ENCODE data around the gene PIAS1.

PIAS1 gene

GRCh38 chr15:68038246-68038645 lies 15.9 kb upstream of the PIAS1 start:
- Histone ChIP-seq H3K4me1 (ENCODE audit: low read length) (no peaks in the 10 kb centered on the region), H3K4me2 (ENCODE audit: low read depth, low read length) (no peak overlapping the region), H3K27ac (ENCODE audit: low read length) (no peak overlapping the region), H3K9me3 (replicated peaks; ENCODE audit: insufficient read depth, low read length) (no peaks in the 10 kb centered on the region), H3K79me2 (ENCODE audit: low read length) (no peaks in the 10 kb centered on the region), H3K4me3 (ENCODE audit: low read length) (no peak overlapping the region), H4K20me1 (ENCODE audit: insufficient read depth, low read length) (no peaks in the 10 kb centered on the region), H3K36me3 (replicated peaks; ENCODE audit: insufficient read depth, low read length) (no peaks in the 10 kb centered on the region), H3K9ac (ENCODE audit: low read length) (no peak overlapping the region), H3F3A (ENCODE audit: insufficient read depth, low read length) (no peaks in the 10 kb centered on the region), H3K27me3 (replicated peaks; ENCODE audit: insufficient read depth, low read length) (no peaks in the 10 kb centered on the region), H3K9me2 (replicated peaks; ENCODE audit: insufficient read depth, low read length) (no peaks in the 10 kb centered on the region), H2AFZ (ENCODE audit: low read length) (no peak overlapping the region)
- no peak for DNase-seq
- TF ChIP-seq EZH2 (optimal IDR thresholded peaks at IDR 0.05; ENCODE audit: low read depth, low read length) (no peak), EZH2phosphoT487 (IDR thresholded peaks at IDR 0.05; ENCODE audit: low read length) (no peak)
- TF ChIP-seq, protein P1, sequence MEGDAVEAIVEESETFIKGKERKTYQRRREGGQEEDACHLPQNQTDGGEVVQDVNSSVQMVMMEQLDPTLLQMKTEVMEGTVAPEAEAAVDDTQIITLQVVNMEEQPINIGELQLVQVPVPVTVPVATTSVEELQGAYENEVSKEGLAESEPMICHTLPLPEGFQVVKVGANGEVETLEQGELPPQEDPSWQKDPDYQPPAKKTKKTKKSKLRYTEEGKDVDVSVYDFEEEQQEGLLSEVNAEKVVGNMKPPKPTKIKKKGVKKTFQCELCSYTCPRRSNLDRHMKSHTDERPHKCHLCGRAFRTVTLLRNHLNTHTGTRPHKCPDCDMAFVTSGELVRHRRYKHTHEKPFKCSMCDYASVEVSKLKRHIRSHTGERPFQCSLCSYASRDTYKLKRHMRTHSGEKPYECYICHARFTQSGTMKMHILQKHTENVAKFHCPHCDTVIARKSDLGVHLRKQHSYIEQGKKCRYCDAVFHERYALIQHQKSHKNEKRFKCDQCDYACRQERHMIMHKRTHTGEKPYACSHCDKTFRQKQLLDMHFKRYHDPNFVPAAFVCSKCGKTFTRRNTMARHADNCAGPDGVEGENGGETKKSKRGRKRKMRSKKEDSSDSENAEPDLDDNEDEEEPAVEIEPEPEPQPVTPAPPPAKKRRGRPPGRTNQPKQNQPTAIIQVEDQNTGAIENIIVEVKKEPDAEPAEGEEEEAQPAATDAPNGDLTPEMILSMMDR (IDR thresholded peaks at IDR 0.05; ENCODE audit: low read length), result no peak

DNA sequence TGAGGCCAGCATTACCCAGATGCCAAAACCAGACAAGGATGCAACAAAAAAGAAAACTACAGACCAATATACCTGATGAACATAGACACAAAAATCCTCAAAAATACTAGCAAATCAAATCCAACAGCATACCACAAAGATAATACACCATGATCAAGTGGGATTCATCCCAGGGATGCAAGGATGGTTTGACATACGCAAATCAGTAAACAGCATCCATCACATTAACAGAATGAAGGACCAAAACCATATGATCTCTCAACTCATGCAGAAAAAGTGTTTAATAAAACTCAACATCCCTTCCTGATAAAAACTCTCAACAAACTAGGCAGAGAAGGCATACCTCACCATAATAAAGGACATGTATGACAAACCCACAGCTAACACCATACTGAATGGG lies 14.0 kb upstream of the PIAS1 start:
- H2AFZ ChIP-seq (ENCODE audit: low read length), result no peak overlapping the region
- H4K20me1 ChIP-seq (ENCODE audit: insufficient read depth, low read length), result no peaks in the 10 kb centered on the region
- no peak overlapping the region for H3K9ac ChIP-seq (ENCODE audit: low read length)
- no peak for DNase-seq
- H3K79me2 ChIP-seq (ENCODE audit: low read length), result no peaks in the 10 kb centered on the region
- H3K27me3 ChIP-seq (replicated peaks; ENCODE audit: insufficient read depth, low read length), result no peaks in the 10 kb centered on the region
- H3K4me1 ChIP-seq (ENCODE audit: low read length), result no peaks in the 10 kb centered on the region
- no peaks in the 10 kb centered on the region for H3K9me3 ChIP-seq (replicated peaks; ENCODE audit: insufficient read depth, low read length)
- no peak overlapping the region for H3K4me2 ChIP-seq (ENCODE audit: low read depth, low read length)
- H3F3A ChIP-seq (ENCODE audit: insufficient read depth, low read length), result no peaks in the 10 kb centered on the region
- TF ChIP-seq EZH2phosphoT487 (IDR thresholded peaks at IDR 0.05; ENCODE audit: low read length) (no peak), EZH2 (optimal IDR thresholded peaks at IDR 0.05; ENCODE audit: low read depth, low read length) (no peak)
- TF ChIP-seq, protein P1 (IDR thresholded peaks at IDR 0.05; ENCODE audit: low read length), result no peak
- no peaks in the 10 kb centered on the region for H3K9me2 ChIP-seq (replicated peaks; ENCODE audit: insufficient read depth, low read length)
- no peak overlapping the region for H3K4me3 ChIP-seq (ENCODE audit: low read length)
- H3K27ac ChIP-seq (ENCODE audit: low read length), result no peak overlapping the region
- H3K36me3 ChIP-seq (replicated peaks; ENCODE audit: insufficient read depth, low read length), result no peaks in the 10 kb centered on the region

- Histone ChIP-seq H3K4me3 (ENCODE audit: low read length) (no peak overlapping the region), H4K20me1 (ENCODE audit: insufficient read depth, low read length) (no peaks in the 10 kb centered on the region), H3K36me3 (replicated peaks; ENCODE audit: insufficient read depth, low read length) (no peaks in the 10 kb centered on the region), H3F3A (ENCODE audit: insufficient read depth, low read length) (no peaks in the 10 kb centered on the region), H3K9me2 (replicated peaks; ENCODE audit: insufficient read depth, low read length) (no peaks in the 10 kb centered on the region), H3K4me1 (ENCODE audit: low read length) (no peaks in the 10 kb centered on the region), H3K27ac (ENCODE audit: low read length) (no peak overlapping the region), H3K4me2 (ENCODE audit: low read depth, low read length) (0 out of 2 replicates have a peak overlapping the region, but pooled peaks have one; percentile 2), H2AFZ (ENCODE audit: low read length) (peak overlapping the region; percentile 10; the same call in 1 of the 2 replicates), H3K9ac (ENCODE audit: low read length) (no peak overlapping the region), H3K79me2 (ENCODE audit: low read length) (no peaks in the 10 kb centered on the region), H3K27me3 (replicated peaks; ENCODE audit: insufficient read depth, low read length) (no peaks in the 10 kb centered on the region), H3K9me3 (replicated peaks; ENCODE audit: insufficient read depth, low read length) (no peaks in the 10 kb centered on the region)
- DNase-seq, result no peak
- no peak for TF ChIP-seq EZH2phosphoT487 (IDR thresholded peaks at IDR 0.05; ENCODE audit: low read length)
- TF ChIP-seq, protein P1 (IDR thresholded peaks at IDR 0.05; ENCODE audit: low read length), result no peak
- TF ChIP-seq EZH2 (optimal IDR thresholded peaks at IDR 0.05; ENCODE audit: low read depth, low read length), result no peak
Measured at GRCh38 chr15:68042156-68042854, 11.8 kb upstream of the PIAS1 start.
